Activated effector memory CD4-positive, alpha-beta T cell treated with anti-CD3 and anti-CD28 coated beads, Interleukin-2, amount 50 U/mL, for 16 hours (primary cell): ENCODE data around the gene HYI.
A peak's percentile ranks its signal among the peaks of the same experiment; 100 is the strongest.
"Not testable (repeated sequence)": the region's sequence is repeated elsewhere in the genome, so short reads cannot be mapped to it uniquely, and the experiment has no call there.

Source experiments
- DNase-seq: peaks from one replicate; pipeline ENCODE4 v3.0.0-alpha.2; 2020

HYI gene

DNA sequence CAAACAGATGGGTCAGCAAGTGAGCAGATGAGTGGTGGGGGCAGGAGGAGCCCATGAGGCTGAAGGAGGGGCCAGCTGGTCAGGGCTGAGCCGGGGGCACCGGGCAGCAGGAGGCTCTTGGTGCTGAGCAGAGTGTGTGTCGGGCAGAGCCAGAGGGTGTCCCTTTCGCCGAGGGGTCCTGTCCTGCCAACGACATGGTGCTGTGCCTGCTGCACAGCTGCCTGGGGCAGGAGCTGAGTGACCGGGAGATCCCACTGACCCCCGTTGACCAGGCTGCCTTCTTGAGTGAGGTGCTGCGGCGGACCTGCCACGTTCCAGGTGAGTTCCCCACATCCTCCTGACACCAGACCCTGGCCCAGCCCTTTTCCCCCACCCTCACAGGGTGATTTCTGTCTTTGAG, 27.5 kb downstream of the HYI start:
- DNase-seq = no peak

DNA sequence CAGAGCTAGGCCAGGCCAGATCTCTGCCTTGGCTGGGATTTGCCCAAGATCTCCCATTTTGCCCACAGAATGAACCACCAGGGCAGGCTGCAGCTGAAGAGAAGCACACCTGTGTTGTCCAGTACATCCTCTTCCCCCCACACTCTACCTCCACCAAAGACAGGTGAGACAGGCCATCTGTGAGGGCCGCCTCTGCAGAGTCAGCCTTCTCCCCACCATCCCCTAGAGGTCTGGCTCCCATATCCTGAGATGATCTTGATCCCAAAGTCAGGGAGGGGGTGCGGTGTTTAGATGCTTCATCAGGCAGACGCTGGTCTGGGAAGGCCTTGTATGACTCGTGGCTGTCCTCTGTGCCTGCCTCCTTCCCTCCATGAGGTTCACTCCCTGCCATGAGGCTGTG, 28.7 kb downstream of the HYI start:
- DNase-seq = no peak

DNA sequence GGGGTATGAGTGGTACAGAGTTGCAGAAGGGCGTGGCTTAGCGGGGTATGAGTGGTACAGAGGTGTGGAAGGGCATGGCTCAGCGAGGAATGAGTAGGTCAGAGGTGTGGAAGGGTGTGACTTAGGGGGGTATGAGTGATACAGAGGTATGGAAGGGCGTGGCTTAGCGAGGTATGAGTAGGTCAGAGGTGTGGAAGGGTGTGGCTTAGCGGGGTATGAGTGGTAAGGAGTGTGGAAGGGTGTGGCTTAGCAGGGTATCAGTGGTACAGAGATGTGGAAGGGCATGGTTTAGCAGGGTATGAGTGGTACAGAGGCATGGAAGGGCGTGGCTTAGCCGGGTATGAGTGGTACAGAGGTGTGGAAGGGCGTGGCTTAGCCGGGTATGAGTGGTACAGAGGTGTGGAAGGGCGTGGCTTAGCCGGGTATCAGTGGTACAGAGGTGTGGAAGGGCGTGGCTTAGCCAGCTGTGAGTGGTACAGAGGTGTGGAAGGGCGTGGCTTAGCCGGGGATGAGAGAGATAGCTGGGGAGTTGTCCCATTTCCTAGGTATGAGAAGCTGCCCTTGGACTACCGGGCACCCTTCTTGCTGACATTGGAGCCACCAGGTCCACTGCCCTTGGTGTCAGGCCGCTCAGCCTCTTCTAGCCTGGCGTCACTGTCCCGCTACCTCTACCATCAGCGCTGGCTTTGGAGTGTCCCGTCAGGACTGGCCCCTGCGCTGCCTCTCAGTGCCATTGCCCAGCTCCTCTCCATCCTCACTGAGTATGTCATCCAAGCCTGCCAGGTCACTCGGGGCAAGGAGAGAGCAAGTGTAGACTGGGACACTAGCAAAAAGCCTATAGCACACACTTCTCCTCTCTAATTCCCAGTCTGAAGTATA, 29.8 kb downstream of the HYI start:
- no peak for DNase-seq

DNA sequence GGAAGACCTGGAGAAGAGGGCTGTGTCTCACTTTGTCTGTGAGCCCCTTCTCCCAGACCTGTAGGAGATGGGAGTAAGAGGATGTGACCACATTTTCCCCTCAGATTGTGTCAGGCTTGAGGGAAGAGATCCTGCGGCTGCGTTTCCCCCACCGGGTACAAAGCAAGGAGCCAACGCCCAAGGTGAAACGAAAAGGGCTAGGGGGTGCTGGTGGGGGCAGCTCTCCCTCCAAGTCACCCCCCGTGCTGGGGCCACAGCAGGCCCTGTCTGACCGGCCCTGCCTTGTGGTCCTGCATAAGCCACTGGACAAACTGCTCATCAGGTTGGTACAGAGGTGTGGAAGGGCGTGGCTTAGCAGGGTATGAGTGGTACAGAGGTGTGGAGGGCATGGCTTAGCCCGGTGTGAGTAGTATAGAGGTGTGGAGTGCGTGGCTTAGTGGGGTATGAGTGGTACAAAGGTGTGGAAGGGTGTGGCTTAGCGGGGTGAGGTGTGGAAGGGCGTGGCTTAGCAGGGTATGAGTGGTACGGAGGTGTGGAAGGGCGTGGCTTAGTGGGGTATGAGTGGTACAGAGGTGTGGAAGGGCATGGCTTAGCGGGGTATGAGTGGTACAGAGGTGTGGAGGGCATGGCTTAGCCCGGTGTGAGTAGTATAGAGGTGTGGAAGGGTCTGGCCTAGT, 30.6 kb downstream of the HYI start:
- no peak for DNase-seq

DNA sequence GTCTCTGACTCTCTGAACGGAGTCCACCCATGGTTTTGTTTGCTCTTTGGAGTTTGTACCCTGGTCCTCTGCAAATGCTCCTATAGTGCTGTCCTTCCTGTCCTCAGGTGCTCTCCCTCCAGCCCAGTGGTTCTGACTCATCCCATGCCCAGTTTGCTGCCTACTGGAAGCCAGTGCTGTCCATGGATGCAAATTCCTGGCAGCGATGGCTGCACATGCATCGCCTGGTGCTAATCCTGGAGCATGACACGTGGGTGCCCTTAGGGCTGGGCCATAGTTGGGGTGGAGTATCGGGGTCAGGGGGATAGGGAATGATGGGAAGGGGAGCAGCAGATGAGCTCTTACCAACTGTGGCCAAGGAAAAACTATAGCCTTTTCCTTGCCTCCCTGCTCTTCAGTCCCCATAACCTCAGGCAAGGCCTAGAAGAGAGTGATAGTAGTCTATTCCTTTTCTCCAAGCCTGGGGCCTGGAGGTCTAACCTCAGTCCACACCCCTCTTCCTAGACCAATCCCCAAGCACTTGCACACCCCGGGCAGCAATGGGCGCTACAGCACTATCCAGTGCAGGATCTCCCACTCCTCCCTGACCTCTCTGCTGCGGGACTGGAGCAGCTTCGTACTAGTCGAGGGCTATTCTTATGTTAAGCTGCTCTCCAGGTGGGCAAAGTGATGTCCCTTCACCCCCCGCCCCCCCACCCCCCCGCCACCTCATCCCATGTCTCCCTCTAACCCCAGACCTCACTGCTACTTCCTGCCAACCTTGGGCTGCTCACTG, 31.6 kb downstream of the HYI start:
- DNase-seq = no peak

DNA sequence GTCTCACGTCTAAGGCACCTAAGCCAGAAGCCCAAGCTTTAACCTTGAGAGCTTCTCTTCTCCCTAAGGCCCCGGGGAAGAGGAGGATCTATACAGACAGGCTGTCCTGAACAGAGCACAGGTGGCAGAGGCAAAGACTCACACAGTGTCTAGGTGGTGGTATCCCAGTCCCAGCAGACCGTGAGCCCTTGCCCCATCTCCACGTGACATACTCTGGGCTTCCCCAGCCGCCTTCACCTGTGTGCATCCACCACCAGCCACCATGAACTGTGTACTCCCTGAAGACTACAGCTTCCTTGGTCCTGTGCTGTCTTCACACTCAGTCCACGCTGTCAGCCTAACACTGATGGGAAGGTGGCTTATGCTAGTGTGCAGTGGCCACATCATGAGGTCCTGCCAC, 32.3 kb downstream of the HYI start:
- DNase-seq = peak; percentile 50

DNA sequence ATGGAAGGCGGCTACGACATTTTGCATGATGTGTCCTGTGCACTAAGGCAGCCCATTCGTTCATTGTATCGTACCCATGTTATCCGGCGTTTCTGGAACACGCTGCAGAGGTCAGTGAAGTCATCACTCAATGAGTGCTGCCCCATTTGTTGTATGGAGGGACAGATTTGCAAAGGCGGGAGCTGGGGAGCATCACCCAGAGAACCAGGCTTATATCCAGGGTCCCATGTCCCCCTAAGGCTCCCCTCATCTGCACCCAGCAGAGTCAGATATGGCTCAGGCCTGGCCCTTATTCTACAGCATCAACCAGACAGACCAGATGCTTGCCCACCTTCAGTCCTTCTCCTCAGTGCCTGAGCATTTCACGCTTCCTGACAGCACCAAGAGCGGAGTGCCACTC, 32.9 kb downstream of the HYI start:
- no peak for DNase-seq

DNA sequence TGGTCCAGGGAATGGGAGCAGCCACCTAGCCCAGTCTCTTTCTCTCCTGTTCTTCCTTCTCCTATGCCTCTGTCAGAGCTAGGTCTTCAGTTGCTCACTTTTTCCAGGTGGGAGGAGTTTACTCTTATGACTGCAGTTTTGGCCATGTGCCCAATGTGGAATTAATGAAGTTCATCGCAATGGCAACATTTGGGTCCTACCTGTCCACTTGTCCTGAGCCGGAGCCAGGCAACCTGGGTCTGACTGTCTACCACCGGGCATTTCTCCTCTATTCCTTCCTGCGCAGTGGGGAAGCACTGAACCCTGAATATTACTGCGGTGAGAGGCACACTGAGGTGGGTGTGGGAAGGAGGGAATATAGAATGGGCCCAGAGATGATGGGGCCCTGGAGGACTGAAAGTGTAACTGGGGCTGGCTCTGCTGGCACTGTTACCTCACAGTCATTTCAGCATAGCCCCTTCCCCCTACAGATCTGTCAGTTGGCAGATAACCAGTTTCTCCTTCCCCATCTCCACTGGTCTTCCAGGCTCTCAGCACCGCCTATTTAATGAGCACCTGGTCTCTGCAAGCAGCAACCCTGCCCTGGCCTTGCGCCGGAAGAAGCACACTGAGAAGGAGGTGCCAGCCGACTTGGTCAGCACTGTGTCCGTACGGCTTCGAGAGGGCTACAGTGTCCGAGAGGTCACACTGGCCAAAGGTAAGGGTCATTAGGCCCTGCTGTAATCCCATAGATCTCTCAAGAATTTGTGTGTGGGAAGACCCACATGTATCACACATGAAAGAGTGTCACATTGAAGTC, 33.9 kb downstream of the HYI start:
- DNase-seq = no peak

DNA sequence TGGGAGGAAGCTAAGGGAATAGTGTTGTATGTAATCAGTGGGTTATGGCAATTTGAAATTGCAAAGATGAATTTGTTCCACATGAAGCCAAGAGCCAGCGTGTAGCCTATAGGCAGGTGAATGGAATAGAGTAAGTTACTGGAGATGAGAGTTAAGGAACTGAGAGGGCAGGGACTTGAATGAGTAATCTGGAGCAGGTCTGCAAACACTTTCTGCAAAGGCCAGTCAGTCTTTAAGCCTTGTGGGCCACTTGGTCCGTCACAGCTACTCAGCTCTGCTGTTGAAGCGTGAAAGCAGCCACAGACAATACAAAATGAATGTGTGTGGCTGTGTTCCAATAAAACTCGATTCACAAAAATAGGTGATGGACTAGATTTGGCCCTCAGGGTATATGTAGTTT, 34.9 kb downstream of the HYI start:
- no peak for DNase-seq

DNA sequence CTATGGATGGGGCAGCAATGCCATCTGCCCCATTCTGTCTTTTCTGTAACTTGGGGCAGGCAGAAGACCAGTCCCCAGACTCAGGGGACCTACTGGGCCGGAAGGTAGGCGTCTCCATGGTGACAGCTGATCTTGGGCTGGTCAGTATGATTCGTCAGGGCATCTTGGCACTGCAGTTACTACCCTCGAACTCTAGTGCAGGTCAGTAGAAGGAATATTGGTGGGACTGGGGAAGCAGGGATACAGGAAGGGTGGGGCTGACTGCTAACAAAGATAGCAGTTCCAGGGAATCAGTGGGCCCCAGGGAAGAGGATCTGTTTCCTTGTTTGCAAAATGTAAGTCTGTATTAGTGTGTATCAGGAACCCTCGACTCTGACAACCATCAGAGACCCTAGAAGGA, 37.8 kb downstream of the HYI start:
- no peak for DNase-seq

DNA sequence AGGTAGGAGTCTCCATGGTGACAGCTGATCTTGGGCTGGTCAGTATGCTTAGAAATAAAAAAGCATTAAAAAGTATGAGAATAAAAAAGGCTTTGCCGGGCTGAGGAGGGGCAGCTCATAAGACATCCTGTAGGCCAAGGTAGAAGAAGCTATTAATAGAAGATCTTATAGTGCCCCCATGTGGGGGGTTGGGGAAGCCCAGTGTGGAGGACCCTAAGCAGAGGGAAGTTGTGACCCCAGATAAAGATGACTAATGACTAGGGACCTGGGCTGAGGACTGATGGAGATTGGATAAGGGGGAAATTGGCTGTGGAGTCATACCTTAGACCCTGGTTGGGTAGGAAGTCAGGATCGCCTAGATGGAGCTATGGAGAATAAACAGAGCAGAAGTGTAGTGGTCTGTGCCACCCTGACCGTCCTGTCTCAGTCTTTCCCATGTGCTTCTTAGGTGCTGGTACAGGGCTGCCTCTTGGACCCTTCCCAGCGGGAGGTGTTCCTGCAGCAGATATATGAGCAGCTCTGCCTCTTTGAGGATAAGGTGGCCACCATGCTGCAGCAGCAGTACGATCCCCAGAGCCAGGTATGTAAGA, 39.0 kb downstream of the HYI start:
- DNase-seq = peak; percentile 82

DNA sequence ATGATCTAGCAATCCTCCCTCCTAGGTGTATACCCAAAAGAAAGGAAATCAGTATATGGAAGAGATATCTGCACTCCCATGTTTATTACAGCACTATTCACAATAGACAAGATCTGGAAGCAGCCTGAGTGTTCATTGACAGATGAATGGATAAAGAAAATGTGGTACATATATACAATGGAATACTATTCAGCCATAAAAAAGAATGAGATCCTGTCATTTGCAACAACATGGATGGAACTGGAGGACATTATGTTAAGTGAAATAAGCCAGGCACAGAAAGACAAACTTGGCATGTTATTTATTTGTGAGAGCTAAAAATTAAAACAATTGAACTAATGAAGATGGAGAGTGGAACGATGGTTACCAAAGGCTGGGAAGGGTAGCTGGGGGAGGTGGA, 40.3 kb downstream of the HYI start:
- DNase-seq = not testable (repeated sequence)

DNA sequence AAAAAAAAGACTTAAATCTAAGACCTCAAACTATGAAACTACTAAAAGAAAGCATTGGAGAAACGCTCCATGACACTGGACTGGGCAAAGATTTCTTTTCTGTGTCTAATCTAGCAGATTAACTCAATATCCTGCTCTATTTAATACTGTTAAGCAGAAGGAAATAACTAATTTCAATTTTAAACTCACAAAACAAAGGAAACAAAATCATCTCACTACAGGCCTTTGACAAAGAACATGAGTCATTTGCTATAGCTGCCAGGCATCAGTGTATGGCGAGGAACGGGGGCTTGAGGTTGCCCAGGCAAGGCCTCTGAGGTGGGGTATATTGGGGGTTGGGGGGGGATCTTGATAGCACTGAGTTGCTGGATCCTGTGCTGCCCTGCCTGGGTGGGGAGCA, 43.2 kb downstream of the HYI start:
- DNase-seq = no peak

DNA sequence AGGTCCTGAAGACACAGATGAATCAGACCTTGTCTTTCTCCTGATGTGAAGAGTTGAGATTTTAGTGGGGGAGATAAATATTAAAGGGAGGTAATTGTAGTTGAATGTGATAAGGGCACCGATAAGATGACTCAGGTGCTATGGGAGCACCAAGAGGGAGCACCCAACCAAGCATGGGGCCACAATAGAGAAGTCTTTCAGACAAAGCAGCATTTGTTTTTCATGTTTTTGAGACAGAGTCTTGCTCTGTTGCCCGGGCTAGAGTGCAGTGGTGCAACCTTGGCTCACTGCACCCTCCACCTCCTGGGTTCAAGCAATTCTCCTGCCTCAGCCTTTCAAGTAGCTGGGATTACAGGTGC, 47.9 kb downstream of the HYI start:
- no peak for DNase-seq

DNA sequence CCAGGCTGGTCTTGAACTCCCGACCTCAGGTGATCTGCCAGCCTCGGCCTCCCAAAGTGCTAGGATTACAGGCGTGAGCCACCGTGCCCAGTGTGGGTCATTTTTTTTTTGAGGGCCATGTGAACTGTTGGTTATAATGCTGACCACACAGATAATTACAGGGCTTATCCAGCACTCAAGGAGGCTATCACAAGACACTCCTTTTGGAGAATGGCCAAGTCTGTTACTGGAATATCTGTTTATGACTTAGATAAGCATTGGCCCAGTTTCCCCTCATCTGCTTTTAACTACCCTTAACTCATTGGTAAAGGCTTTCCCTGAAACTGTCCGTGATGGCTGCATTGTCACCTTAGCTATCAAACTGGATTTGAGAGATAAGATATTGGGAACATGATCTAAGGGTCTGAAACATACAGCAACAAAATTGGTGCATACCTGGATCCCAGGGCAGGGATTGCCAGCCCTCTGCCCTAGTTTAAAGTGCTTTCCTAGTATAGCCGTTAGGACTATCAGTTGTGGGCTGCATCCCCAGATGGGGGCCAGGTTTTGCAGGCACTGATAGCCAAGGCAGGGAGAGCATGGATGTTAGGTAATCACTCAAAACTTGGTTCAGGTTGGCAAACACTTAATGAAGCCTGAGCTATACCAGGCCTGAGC, 48.4 kb downstream of the HYI start:
- DNase-seq = no peak

DNA sequence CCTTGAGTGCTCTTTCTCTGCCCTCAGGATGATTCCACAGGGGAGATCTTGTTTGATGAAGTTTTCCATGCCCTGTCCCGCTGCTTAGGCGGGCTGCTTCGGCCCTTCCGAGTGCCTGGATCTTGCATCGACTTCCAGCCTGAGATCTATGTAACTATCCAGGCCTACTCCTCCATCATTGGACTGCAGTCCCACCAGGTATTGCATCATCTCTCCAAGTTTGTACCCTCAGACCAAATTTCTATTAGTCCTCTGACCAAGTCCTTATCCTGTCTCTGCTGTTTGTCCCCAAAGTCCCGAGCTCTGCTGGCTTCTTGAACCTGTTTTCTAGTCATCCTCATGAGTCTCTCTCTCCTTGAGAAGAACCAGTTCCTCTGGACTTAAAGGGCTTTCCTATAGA, 49.4 kb downstream of the HYI start:
- no peak for DNase-seq

DNA sequence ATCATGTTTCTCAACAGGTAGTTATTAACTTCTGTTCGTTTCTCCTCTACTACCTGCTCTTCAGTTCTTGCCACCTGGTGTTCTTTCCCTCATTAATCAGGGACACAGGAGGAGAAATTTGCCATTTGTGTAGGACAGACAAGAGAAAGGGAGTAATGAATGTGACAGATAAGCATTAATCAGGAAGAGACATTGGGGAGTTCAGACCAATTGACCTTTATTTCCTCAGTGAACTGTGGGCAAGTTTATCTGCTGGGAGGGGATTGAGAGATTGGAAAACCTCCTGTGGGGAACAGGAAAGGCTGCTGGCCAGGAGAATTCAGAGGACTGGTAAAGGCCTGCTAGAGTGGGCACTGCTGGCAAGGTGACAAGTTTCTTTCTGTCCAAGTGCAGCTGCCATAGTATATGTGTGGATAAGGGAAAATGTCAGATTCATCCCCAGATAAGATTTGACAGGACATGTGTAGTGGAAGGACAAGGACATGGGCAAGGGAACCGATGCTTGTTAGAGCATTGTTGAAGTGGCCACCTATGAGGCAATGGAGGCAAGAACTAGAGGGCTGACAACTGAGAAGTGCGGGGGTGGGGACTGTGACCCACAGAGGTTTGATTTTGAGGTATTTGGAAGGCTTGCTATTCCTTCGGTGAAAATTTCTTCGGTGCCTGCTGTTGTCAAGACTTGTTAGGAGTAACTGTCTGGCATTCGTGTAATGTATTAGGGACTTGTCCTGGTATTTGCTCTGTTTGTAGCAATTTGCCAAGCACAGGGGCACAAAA, 51.5 kb downstream of the HYI start:
- no peak for DNase-seq
